Activated CD8-positive, alpha-beta memory T cell treated with anti-CD3 and anti-CD28 coated beads, Interleukin-2, amount 50 U/mL, for 48 hours (primary cell): ENCODE data around the gene GJC2.

Experiments
- DNase-seq: peaks from one replicate; pipeline ENCODE4 v3.0.0-alpha.2; 2020

The GJC2 gene

GRCh38 chr1:228197555-228198147 lies 47.9 kb downstream of the GJC2 start:
- no peak for DNase-seq

- no peak for DNase-seq
Measured at GRCh38 chr1:228198977-228199590, 49.4 kb downstream of the GJC2 start.

DNA sequence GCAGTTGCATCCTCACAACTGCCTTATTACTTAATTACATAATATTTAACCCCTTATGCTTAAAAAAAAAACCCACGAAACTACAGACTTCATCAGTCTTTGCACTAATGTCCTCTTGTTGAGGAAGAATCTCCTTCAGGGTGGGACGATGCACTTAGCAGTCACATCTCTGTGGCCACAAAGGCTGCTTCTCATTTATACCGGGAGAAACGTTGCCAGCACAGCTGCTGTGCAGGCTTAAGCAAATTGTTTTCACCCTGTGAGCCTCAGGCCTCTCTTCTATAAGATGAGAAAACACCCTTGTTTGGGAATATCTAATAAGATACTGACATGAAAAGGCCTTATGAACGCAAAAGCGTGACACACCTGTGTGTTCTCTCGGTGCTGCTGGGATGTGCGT lies 55.2 kb downstream of the GJC2 start:
- DNase-seq, result no peak

- DNase-seq, result peak; percentile 39
Measured at GRCh38 chr1:228205526-228206436, 56.1 kb downstream of the GJC2 start.

DNA sequence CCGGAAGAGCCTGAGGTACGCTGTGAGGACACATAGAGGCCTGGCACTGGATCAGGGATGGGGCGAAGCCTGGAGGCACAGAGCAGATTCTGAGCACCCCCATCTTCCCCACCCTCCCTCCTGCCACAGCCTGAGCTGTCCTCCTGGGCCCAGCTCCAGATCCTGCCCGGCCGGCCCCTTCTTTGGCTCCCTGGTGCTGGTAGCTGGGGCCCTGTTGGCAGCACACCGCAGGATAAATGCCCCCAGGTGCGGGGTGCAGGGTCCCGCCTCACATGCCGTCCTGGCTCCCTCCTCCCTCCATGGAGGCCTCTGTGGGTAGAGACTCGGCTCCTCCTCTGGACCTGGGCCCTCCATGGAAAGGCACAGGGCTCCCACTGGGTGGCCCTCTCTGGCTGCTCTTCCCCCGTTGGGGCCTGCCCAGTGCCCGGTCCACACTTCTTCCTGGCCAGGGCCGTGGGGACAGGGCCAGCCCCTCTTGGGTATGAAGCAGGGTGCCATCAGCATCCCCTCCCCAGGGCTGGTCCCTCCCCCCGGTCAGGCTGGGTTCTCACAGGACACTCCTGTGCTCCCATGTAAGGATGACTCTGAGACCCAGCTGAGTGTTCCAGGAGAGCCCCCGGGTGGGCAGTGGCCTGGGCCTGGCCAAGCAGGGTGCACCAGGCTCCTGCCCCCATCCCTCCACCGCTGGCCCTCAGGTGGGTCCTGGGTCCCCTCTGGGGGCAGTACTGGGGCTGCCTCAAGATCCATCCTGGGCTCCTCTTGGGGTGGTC lies 57.0 kb downstream of the GJC2 start:
- DNase-seq, result peak; percentile 46

GRCh38 chr1:228207381-228207810 lies 57.7 kb downstream of the GJC2 start:
- no peak for DNase-seq

DNA sequence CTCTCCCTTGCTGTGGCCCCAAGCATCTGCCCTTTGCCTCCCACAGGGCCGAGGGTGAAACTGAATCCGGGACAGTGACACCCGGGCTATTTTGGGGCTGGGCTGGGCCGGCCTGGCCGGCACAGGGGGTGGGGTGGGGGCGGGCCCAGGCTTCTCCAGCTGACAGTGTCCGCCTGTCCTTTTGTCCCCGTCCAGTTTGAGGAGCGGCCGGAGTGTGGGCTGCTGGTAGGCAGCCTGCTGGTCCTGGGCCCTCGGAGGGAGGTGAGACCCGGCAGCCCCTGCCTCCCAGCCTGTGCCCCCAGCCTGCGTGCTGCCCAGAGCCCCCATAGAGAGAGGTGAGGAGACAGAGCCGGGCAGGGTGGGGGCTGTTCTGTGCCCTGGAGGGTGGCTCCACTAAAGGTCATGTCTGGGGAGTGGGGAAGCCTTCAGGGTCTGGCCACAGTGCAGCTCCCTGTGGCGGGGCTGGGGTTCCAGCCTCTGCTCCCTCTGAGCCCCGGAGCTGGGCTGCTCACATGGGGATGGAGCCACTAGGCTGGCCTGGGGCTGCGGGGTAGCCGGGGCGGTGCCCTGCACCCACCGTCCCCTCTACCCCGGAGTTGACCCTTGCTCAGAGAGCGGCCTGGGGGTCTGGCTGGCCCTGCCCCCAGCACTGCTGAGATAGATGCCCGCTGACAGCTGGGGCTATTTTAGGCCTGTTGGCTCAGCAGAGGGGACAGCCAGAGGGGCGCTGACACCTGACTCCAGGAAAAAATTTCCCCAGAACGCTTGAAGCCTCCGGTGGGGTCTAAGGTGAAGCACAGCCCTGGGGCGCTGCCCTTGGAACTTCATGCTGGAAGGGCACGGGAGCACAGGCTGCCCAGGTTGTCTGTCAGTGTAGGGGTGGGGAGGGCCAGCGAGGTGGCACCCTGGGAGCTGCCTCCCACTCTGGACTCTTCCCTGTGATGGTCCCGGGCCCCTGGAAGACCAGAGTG lies 58.4 kb downstream of the GJC2 start, which contains the start of gene OBSCN:
TSS of gene OBSCN (plus strand) at position 194 of the 971 bp plus-strand sequence. CDS start 3,740 bp downstream, outside the sequence.
- no peak for DNase-seq

GRCh38 chr1:228208831-228209551 lies 59.3 kb downstream of the GJC2 start:
- no peak for DNase-seq
